Stimulated activated CD8-positive, alpha-beta memory T cell treated with anti-CD3 and anti-CD28 coated beads, Interleukin-15, amount 100 ng/mL, for 48 hours (primary cell): ENCODE data around the gene NT5C2.
"Not testable (repeated sequence)": the region's sequence is repeated elsewhere in the genome, so short reads cannot be mapped to it uniquely, and the experiment has no call there.

Source experiments
- DNase-seq, 2 donors: peaks; one replicate each; pipeline ENCODE4 v3.0.0-alpha.2; 2020; ENCODE audit warnings: low read depth in 2 of 2

Gene NT5C2

DNA sequence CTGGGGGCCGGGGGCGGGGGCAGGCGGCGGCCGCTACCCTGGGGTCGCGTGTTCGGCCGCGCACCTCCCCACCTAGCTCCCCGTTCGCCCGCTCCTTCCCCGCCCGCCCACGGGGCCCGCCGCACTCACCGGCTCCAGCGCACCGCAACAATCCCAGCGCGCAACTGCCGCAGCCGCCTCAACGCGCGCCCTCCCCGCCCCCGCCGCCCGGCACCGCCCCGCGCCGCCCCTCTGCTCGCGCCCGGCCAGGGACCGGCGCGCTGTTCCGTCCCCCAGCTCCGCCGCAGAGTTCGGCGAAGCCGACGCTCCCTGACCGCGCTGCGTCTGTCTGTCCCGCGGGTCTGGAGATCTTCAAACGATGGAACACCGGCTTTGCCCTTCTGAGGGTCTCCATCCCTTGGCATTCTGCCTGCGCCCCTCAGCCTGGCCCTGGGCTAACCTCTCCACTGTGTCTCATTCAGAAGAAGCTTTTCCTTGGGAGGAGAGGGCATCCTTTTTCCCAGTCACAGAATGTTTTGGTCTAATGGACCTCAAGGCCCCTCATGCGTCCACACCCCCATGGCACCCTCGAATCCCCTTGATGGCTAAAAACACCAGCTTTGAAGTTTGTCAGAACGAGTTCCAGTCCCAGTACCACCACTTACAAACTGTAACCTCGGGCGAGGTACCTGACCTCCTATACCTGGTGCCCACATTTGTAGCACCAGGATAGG, at the start of gene NT5C2:
TSS of gene NT5C2 (minus strand) at position 166 of the 713 bp plus-strand sequence. CDS start 18,314 bp downstream, outside the sequence.
- DNase-seq, result peak; percentile 71 to 78

DNA sequence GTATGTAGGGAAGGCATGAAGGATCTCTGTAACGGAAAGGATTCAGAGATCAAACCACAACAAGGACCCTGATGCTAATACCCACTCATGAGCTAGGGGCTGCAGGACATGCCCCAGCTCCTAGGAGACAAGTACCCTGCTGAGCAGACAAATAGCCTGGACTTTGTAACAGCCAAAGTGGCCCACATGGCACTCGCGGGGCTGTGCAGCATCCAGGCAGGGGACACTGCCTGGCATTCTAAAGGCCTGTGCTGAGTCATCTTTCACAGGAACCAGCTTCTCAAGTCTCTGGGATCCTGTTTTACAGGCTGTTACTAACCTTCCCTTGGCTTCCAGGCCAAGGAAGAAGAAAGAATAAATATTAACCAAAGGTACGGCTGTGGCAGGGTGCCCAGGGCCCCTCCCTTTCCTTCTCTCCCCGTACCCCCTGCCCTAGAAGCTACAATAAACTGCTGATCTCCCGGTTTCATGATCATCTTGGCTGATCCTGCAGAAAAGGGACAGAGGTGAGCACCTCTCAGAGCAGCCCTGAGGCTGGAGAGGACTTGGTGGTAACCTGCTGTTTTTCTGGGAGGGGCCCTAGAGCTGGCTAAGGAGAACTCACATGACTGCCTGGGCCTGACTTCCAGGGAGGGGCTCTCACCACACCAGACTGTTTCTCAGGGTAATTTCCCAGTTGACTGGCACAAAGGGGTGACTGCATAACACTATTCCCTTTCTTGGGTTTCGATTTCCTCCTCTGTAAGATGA, 48.4 kb upstream of the NT5C2 start:
- DNase-seq, result no peak

DNA sequence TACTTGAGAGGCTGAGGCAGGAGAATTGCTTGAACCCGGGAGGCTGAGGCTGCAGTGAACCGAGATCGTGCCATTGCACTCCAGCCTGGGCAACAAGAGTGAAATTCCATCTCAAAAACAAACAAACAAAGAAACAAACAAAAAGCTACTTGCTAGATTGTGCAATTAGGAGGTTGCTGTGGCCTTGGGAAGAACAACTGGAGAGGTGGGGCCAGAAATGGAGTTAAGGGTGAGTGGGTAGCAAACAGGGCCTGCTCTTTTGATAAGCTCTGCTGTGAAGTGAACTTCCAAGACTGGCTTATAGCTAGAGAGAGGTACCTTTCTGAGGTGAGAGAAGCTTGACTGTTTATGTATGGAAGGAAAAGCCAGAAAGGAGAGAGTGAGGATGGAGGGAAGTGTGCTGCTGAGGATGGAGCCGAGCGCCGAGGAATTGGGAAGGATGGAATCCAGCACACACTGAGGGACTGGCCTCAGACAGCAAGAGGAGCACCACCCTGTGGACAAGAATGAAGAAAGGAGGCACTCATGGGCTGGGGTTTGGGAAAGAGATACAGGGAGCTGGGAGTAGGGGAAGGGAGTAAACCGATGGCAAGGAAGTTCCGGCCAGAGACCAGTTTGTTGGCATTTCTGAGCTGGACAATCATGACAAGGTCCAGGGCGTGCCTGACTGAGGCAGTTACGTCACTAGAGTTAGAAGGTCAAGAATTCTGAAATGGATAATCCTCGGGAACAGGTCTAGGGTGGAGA, 45.6 kb upstream of the NT5C2 start:
- no peak for DNase-seq

DNA sequence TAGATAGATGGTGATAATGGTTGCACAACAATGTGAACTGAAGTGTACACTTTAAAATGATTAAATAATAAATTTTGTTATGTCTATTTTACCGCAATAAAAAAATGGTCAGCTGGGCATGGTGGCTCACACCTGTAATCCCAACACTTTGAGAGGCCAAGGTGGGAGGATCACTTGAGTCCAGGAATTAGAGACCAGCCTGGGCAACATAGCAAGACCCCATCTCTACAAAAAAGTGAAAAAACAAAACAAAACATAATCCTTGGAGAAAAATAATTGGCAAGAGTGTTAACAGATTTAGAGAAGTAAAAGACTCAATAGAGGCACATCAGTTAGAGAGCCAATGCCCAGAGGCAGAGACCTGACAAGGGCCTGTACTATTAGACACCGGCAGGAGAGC, 42.7 kb upstream of the NT5C2 start:
- no peak for DNase-seq

DNA sequence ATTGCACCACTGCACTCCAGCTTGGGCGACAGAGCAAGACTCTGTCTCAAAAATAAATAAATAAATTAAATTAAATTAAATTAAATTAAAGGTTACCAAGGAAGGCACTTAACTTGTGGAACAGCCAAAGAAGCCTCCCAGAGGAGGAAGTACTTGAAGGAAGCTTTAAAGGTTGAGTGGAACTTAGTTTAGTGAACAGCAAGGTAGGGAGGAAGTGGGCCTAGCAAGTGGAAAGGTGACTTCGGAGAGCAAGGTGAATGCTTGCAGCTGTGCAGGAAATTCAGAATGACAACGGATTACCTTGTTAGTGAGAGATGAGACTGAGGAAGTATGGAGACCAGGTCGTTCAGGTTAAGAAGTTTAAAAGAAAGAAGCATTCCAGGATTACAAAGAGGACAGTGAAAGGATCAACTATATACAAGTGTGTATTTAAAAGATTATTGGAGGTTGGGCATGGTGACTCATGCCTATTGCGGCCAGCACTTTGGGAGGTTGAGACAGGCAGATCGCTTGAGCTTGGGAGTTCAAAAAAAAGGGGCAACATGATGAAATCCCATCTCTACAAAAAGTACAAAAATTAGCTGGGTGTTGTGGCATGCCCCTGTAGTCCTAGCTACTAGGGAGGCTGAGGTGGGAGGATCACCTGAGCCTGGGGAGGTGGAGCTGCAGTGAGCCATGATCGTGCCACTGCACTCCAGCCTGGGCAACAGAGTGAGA, 39.9 kb upstream of the NT5C2 start:
- DNase-seq, result no peak

DNA sequence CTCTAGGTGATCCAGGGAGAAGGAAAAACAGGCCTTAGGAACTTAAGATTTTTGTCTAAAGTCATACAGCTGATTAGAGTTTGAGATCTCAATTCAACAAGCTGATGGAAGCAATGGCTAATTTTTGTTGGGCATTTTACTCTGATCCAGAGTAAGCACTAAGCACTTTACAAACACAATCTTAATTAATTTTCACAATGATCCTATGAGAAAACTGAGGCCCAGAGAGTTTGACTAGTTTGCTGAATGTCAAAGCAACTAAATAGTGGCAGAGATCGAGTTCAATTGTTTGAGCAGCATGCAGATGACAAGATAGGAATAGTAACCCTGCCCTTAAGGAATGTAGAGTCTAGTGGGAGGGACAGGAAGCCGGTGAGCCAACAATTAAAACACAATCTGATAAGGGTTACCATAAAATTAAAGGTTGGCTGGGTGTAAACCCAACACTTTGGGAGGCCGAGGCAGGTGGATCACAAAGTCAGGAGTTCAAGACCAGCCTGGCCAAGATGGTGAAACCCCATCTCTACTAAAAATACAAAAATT, 39.1 kb upstream of the NT5C2 start:
- no peak for DNase-seq

DNA sequence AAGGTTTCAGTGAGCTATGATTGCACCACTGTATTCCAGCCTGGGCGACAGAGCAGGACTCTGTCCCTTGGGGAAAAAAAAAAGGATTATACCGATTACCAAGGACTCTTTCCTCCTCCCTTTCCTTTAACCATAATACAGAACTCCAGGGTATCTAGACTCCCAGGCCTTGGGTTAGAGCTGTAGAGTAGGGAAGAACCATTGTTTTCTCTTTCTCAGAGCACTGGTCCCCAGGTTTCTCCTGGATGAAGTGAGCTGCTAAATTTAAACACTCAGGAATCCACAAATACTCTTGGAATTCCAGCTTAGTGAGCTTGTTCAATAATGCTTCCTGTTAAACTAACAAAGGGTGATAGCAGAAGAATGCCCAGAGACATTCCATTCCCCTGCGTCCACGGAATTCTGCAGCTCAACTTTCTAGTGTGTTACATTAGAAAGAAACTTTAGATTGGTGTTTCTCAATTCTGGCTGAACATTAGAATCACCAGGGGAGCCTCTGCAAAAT, 38.0 kb upstream of the NT5C2 start:
- no peak for DNase-seq

DNA sequence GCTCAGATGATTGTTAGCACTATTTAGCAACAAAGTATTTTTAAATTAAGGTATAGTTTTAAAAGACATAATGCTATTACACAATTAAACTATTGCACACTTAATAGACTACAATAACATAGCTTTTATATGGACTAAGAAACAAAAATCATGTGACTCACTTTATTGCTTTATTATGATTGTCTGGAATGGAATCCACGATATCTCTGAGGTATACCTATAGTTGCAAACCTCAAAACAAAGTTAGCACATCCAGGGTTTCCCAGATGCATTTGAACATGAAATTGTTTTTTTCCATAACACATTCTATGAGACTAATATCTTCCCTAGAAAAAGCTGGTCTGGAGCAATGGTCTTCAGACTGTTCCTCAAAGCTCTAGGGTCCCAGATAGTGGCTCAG, 34.3 kb upstream of the NT5C2 start:
- DNase-seq, result no peak

DNA sequence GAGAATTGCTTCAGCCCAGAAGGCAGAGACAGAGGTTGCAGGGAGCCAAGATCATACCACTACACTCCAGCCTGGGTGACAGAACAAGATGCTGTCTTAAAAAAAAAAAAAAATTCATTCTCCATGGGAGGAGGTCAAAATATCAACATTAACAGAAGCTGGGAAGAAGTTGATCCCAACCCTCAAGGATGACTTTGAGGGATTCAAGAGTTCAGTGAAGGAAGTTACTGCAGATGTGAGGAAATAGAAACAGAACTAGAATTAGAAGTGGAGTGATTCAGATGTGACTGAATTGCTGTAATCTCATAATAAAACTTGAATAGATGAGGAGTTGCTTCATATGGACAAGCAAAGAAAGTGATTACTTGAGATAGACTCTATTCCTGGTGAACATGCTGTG, 32.9 kb upstream of the NT5C2 start:
- DNase-seq, result no peak

DNA sequence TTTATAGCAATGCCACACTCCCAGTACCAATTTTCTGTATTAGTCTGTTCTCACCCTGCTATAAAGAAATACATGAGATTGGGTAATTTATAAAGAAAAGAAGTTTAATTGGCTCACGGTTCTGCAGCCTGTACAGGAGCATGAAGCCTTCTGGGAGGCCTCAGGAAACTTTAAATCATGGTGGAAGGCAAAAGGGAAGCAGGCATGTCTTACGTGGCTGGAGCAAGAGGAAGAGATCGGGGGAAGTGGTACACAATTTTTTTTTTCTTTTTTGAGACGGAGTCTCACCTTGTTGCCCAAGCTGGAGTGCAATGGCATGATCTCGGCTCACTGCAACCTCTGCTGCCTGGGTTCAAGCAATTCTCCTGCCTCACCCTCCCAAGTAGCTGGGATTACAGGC, 31.6 kb upstream of the NT5C2 start:
- not testable (repeated sequence) for DNase-seq

DNA sequence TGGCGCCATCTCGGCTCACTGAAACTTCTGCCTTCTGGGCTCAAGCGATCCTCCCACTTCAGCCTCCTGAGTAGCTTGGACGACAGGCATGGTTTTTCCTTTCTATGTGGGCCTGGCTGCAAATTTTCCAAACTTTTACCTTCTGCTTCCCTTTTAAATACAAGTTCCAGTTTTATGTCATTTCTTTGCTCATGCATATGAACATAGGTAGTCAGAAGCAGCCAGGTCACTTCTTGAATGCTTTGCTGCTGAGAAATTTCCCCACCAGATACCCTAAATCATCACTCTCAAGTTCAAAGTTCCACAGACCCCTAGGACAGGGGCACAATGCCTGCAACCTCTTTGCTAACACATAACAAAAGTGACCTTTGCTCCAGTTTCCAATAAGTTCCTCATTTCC, 31.1 kb upstream of the NT5C2 start:
- no peak for DNase-seq

DNA sequence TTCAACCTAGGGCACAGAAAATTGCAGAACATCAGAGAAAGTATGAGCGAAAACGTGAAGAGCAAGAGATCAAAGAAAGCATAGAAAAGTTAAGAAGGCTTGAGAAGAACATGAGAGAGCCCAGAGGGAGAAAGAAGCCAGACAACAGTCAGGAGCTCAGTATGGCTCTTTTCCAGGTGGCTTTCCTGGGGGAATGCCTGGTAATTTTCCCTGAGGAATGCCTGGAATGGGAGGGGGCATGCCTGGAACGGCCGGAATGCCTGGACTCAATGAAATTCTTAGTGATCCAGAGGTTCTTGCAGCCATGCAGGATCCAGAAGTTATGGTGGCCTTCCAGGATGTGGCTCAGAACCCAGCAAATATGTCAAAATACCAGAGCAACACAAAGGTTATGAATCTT, 23.3 kb upstream of the NT5C2 start:
- not testable (repeated sequence) for DNase-seq

DNA sequence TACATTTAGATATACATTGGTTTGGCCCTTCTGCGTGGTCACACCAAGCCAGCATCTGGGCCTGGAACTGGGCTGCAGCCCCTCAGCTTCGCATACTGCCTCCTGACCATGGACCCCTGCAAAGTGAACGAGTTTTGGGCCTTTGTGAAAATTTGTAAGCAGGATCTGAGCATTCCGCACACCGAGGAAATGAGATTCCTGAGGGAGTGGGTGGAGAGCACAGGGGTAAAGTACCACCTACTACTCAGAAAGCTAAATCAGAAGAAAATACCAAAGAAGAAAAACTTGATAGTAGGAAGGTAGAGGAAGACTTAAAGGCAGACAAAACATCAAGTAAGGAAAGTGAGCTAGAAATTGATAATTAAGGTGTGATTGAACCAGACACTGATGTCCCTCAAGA, 22.5 kb upstream of the NT5C2 start:
- DNase-seq, result no peak

DNA sequence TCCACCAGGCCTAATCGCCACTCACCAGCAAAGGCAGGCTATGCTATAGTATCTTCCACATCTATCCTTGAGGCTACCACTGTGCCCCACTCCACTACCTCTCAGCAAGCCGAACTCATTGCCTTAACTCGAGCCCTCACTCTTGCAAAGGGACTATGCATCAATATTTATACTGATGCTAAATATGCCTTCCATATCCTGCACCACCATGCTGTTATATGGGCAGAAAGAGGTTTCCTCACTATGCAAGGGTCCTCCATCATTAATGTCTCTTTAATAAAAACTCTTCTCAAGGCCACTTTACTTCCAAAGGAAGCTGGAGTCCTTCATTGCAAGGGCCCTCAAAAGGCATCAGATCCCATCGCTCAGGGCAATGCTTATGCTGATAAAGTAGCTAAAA, 17.2 kb upstream of the NT5C2 start:
- DNase-seq, result not testable (repeated sequence)

DNA sequence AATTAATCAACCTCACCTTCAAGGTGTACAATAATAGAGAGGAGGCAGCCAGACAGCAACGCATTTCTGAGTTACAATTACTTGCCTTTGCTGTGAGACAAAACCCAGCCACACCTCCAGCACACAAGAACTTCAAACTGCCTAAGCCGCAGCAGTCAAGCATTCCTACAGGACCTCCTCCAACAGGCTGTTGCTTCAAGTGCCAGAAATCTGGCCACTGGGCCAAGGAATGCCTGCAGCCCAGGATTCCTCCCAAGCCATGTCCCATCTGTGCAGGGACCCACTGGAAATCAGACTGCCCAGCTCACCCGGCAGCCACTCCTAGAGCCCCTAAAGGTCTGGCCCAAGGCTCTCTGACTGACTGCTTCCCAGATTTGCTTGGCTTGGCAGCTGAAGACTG, 14.6 kb upstream of the NT5C2 start:
- DNase-seq, result not testable (repeated sequence)

DNA sequence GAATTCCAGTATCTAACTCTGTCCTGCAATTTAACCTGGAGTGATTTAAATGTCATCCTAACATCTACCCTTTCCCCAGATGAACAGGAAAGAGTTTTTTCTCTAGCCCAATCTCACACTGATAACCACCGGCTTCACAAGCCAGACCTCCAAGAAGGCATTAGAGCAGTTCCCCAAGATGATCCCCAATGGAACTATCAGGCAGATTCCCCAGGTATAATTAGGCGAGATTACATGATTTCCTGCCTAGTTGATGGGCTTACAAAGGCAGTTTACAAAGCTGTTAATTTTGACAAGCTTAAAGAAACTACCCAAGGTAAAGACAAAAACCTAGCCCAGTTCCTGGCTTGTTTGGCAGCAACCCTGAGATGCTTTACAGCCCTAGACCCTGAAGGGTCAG, 14.1 kb upstream of the NT5C2 start:
- no peak for DNase-seq

DNA sequence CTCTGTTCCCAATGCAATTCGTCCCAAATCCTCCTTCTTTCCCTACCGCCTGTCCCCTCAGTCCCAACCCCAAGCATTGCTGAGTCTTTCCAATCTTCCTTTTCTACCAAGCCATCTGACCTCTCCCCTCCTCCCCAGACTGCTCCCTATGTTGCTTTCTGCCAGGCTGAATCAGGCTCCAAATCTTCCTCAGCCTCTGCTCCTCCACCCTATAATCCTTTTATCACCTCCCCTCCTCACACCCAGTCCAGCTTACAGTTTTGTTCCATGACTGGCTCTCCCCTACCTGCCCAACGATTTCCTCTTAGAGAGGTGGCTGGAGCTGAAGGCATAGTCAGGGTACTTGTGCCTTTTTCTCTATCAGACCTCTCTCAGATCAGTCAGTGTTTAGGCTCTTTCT, 13.6 kb upstream of the NT5C2 start:
- not testable (repeated sequence) for DNase-seq

DNA sequence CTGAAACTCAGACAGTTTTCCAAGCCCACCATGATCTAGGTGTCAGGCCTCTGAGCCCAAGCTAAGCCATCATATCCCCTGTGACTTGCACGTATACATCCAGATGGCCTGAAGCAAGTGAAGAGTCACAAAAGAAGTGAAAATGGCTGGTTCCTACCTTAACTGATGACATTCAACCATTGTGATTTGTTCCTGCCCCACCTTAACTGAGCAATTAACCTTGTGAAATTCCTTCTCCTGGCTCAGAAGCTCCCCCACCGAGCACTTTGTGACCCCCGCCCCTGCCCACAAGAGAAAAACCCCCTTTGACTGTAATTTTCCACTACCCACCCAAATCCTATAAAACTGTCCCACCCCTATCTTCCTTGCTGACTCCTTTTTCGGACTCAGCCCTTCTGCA, 12.3 kb upstream of the NT5C2 start:
- not testable (repeated sequence) for DNase-seq

DNA sequence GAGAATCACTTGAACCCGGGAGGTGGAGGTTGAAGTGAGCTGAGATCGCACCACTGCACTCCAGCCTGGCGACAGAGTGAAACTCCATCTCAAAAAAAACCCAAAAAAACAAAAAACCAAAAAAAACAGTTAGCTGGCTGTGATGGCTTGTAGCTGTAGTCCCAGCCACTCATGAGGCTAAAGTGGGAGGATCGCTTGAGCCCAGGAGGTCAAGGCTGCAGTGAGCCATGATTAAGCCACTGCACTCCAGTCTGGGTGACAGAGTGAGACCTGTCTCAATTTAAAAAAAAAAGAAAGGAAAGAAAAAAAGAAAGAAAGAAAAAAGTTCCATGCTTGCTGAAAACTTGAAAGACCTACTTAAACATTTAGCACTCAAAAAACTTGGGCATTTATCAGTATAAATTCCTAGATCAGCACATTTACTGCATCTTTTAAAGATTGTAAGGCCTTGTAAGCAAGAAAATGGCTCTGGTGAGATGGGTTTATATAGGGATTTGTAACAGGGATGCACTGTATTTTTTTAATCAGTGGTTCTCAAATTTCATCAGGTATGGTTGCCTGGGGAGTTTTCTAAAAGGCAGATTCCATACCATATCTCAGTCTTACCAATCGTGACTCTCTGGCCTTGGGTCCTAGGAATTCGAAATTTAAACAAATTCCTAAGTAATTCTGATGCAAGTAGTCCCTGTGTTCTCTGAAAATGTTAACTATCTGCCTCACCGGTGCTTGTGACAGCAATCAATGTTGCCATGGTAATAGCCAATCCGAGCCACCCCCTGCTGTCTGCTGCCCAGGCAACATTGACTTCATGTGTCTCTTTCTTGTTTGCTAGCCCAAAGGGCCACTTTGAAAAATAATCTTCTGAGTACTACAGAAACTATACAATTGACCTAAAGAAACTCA, 11.5 kb upstream of the NT5C2 start:
- no peak for DNase-seq

DNA sequence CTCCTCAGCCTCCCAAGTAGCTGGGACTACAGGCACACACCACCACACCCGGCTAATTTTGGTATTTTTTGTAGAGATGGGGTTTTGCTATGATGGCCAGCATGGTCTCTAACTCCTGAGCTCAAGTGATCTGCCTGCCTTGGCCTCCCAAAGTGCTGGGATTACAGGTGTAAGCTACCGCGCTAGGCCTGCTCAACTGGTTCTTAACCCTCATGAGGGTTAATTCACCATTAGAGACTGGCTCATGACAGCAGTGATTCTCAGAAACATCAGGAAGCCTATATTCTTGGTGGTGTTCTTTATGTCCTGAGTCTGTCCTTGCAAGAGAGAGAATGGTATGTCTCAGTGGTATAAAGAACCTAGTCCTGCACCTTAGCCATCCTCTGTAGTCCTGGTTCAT, 10.4 kb upstream of the NT5C2 start:
- DNase-seq, result no peak
